ENCODE measurements around the gene FNDC3A.

FNDC3A gene

DNA sequence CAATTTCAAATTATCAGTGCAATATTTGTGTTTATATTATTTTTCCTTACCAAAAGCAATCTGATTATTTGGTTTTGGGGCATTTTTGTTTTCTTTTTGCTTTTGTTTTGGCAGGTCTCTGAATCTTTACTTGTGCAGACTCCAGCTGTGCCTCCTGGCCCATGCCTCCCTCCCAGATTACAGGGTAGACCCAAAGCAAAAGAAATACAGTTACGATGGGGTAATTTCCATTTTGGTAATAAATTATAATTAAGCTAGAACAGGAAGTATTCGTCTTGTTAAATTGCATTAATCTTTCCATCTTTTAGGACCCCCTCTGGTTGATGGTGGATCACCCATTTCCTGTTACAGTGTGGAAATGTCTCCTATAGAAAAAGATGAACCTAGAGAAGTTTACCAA is 215.2 kb downstream of the FNDC3A start:
- H3K4me3 ChIP-seq (ENCODE audit: low read depth in 1 of 2, low read length in 1 of 2), result no peak overlapping the region
- H3K27ac ChIP-seq, result no peak overlapping the region
- peaks cover 76% of the 10 kb centered on the region for H3K36me3 ChIP-seq
- TF ChIP-seq CTCF (IDR thresholded peaks at IDR 0.05), result no peak
- no peaks in the 10 kb centered on the region for H3K9me3 ChIP-seq
- no peaks in the 10 kb centered on the region for H3K4me1 ChIP-seq (ENCODE audit: control insufficient read depth in 1 of 2, insufficient read depth in 1 of 2, low read depth in 1 of 2, low read length in 1 of 2)
- no peaks in the 10 kb centered on the region for H3K27me3 ChIP-seq

- Histone ChIP-seq H3K36me3 (peaks cover 29% of the 10 kb centered on the region), H3K4me1 (ENCODE audit: control insufficient read depth in 1 of 2, insufficient read depth in 1 of 2, low read depth in 1 of 2, low read length in 1 of 2) (peaks cover 8 to 12% of the 10 kb centered on the region in 2 experiments), H3K9me3 (no peaks in the 10 kb centered on the region), H3K27ac (no peak overlapping the region), H3K27me3 (no peaks in the 10 kb centered on the region), H3K4me3 (ENCODE audit: low read depth in 1 of 2, low read length in 1 of 2) (no peak overlapping the region)
- TF ChIP-seq CTCF (IDR thresholded peaks at IDR 0.05), result no peak
Observed at GRCh38 chr13:49206641-49207040, 230.9 kb downstream of the FNDC3A start.

- H3K27me3 ChIP-seq, result no peaks in the 10 kb centered on the region
- peaks cover 22% of the 10 kb centered on the region in 2 experiments for H3K4me1 ChIP-seq (ENCODE audit: control insufficient read depth in 1 of 2, insufficient read depth in 1 of 2, low read depth in 1 of 2, low read length in 1 of 2)
- no peaks in the 10 kb centered on the region for H3K9me3 ChIP-seq
- peaks cover 12% of the 10 kb centered on the region for H3K36me3 ChIP-seq
- H3K27ac ChIP-seq, result no peak overlapping the region
- no peak overlapping the region for H3K4me3 ChIP-seq (ENCODE audit: low read depth in 1 of 2, low read length in 1 of 2)
- no peak for TF ChIP-seq CTCF (IDR thresholded peaks at IDR 0.05)
Observed at GRCh38 chr13:49208619-49209018, 232.9 kb downstream of the FNDC3A start.

GRCh38 chr13:49210114-49210513 is 234.4 kb downstream of the FNDC3A start:
- peaks cover 8% of the 10 kb centered on the region for H3K36me3 ChIP-seq
- TF ChIP-seq CTCF (IDR thresholded peaks at IDR 0.05), result no peak

GRCh38 chr13:49210669-49211068 is 235.0 kb downstream of the FNDC3A start:
- H3K27ac ChIP-seq, result peak overlapping the region; percentile 40
- no peak for TF ChIP-seq CTCF (IDR thresholded peaks at IDR 0.05)
- H3K36me3 ChIP-seq, result peaks cover 8% of the 10 kb centered on the region
- H3K4me1 ChIP-seq (ENCODE audit: control insufficient read depth in 1 of 2, insufficient read depth in 1 of 2, low read depth in 1 of 2, low read length in 1 of 2), result peaks cover 42 to 43% of the 10 kb centered on the region in 2 experiments
- H3K9me3 ChIP-seq, result no peaks in the 10 kb centered on the region
- no peak overlapping the region for H3K4me3 ChIP-seq (ENCODE audit: low read depth in 1 of 2, low read length in 1 of 2)
- no peaks in the 10 kb centered on the region for H3K27me3 ChIP-seq

More at GRCh38 chr13:49210114-49210513, 234.4 kb downstream of the FNDC3A start:
- H3K27ac ChIP-seq, result peak overlapping the region; percentile 40
- peaks cover 37% of the 10 kb centered on the region in 2 experiments for H3K4me1 ChIP-seq (ENCODE audit: control insufficient read depth in 1 of 2, insufficient read depth in 1 of 2, low read depth in 1 of 2, low read length in 1 of 2)
- no peaks in the 10 kb centered on the region for H3K9me3 ChIP-seq
- no peaks in the 10 kb centered on the region for H3K27me3 ChIP-seq
- H3K4me3 ChIP-seq (ENCODE audit: low read depth in 1 of 2, low read length in 1 of 2), result no peak overlapping the region

DNA sequence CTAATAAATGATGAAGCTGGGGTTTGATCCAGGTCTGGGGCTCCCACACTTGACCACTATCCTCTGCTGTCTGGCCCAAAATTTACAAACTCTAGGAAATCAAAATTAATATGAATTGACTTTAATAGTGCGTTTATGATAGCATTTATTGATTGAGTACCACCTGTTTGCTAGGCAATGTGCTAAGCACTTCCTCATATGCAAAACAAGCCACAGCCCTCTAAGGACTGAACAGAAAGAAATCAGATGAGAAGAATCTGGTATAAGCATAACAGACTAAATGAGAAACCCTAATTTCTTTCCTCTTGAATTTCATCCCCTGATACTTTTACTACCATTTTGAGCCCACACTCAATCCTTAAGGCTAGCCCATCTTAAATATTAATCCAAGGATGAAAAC is 237.8 kb downstream of the FNDC3A start:
- peaks cover 53 to 54% of the 10 kb centered on the region in 2 experiments for H3K4me1 ChIP-seq (ENCODE audit: control insufficient read depth in 1 of 2, insufficient read depth in 1 of 2, low read depth in 1 of 2, low read length in 1 of 2)
- TF ChIP-seq CTCF (IDR thresholded peaks at IDR 0.05), result no peak
- H3K4me3 ChIP-seq (ENCODE audit: low read depth in 1 of 2, low read length in 1 of 2), result peak overlapping the region in 1 of 2 experiments; percentile 52
- H3K36me3 ChIP-seq, result no peaks in the 10 kb centered on the region
- H3K9me3 ChIP-seq, result no peaks in the 10 kb centered on the region
- H3K27me3 ChIP-seq, result no peaks in the 10 kb centered on the region
- peak overlapping the region; percentile 95 for H3K27ac ChIP-seq

Measured in neutrophil (primary cell).